ENCODE data around the gene CDC42BPG.

- TF ChIP-seq, protein P1, sequence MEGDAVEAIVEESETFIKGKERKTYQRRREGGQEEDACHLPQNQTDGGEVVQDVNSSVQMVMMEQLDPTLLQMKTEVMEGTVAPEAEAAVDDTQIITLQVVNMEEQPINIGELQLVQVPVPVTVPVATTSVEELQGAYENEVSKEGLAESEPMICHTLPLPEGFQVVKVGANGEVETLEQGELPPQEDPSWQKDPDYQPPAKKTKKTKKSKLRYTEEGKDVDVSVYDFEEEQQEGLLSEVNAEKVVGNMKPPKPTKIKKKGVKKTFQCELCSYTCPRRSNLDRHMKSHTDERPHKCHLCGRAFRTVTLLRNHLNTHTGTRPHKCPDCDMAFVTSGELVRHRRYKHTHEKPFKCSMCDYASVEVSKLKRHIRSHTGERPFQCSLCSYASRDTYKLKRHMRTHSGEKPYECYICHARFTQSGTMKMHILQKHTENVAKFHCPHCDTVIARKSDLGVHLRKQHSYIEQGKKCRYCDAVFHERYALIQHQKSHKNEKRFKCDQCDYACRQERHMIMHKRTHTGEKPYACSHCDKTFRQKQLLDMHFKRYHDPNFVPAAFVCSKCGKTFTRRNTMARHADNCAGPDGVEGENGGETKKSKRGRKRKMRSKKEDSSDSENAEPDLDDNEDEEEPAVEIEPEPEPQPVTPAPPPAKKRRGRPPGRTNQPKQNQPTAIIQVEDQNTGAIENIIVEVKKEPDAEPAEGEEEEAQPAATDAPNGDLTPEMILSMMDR (IDR thresholded peaks at IDR 0.05; ENCODE audit: low read depth, low read length, poor library complexity, severe bottlenecking), result no peak
- no peak for TF ChIP-seq EZH2phosphoT487 (IDR thresholded peaks at IDR 0.05; ENCODE audit: borderline replicate concordance, low read length)
Observed at GRCh38 chr11:64864473-64865285, 20.2 kb upstream of the CDC42BPG start.
